Activated CD4-positive, CD25-positive, alpha-beta regulatory T cell treated with anti-CD3 and anti-CD28 coated beads, Interleukin-2, amount 50 U/mL, for 24 hours (primary cell): ENCODE data around the gene WIZ.
"Not testable (repeated sequence)": the region's sequence is repeated elsewhere in the genome, so short reads cannot be mapped to it uniquely, and the experiment has no call there.

ENCODE experiments used
- ATAC-seq, 2 donors: fragments of 150-1000 bp; cut with Tn5 transposase; one replicate each; pipeline ENCODE4 v1.10.0; 2021; ENCODE audit warnings: mild to moderate bottlenecking in 1 of 2, moderate library complexity in 1 of 2

The WIZ gene

GRCh38 chr19:15449620-15450527 is at the start of gene WIZ:
Gene WIZ (minus strand): TSS chr19:15449956. CDS start chr19:15448307, 1,649 bp downstream.
- ATAC-seq = peak; percentile 73 to 77

- ATAC-seq = no peak
Measured at GRCh38 chr19:15498910-15499309, 49.2 kb upstream of the WIZ start.

- ATAC-seq = no peak
Measured at GRCh38 chr19:15498156-15498858, 48.6 kb upstream of the WIZ start.

GRCh38 chr19:15495151-15495550 is 45.4 kb upstream of the WIZ start:
- ATAC-seq = no peak

- no peak for ATAC-seq
Measured at GRCh38 chr19:15488489-15489226, 38.9 kb upstream of the WIZ start.

GRCh38 chr19:15487038-15487437 is 37.3 kb upstream of the WIZ start:
- no peak for ATAC-seq

- not testable (repeated sequence) for ATAC-seq
Measured at GRCh38 chr19:15485768-15486167, 36.0 kb upstream of the WIZ start.

- ATAC-seq = not testable (repeated sequence)
Measured at GRCh38 chr19:15480996-15481395, 31.2 kb upstream of the WIZ start.

GRCh38 chr19:15479391-15480345 is 29.9 kb upstream of the WIZ start, which contains the start of gene PGLYRP2:
Gene PGLYRP2 (minus strand): TSS chr19:15479501. CDS start chr19:15479371, 130 bp downstream.
- no peak for ATAC-seq

- no peak for ATAC-seq
Measured at GRCh38 chr19:15476325-15476724, 26.6 kb upstream of the WIZ start.

GRCh38 chr19:15475611-15476010 is 25.9 kb upstream of the WIZ start:
- ATAC-seq = no peak

- no peak for ATAC-seq
Measured at GRCh38 chr19:15475169-15475568, 25.4 kb upstream of the WIZ start.

GRCh38 chr19:15473821-15474220 is 24.1 kb upstream of the WIZ start:
- peak; percentile 67 to 68 for ATAC-seq

GRCh38 chr19:15471639-15472101 is 21.9 kb upstream of the WIZ start:
- no peak for ATAC-seq

GRCh38 chr19:15469513-15470297 is 19.9 kb upstream of the WIZ start:
- peak; percentile 30 to 31 for ATAC-seq

GRCh38 chr19:15468675-15469512 is 19.1 kb upstream of the WIZ start:
- no peak for ATAC-seq

- no peak for ATAC-seq
Measured at GRCh38 chr19:15467734-15468214, 18.0 kb upstream of the WIZ start.

GRCh38 chr19:15466851-15467733 is 17.3 kb upstream of the WIZ start:
- ATAC-seq = peak; percentile 56 to 57
